Heart left ventricle (tissue), 16 donors: ENCODE measurements around the gene CIC. TPM values are rescaled to one million over a fixed set of nuclear protein-coding genes. Genes with fewer than 3 reads are reported as not detected.
A peak's percentile ranks its signal among the peaks of the same experiment; 100 is the strongest.

Experiments used
- ATAC-seq, 4 donors: fragments of 200-7000 bp; cut with Tn5 transposase; one replicate each; pipeline ENCODE4 v1.9.1; 2020 to 2022; ENCODE audit warnings: moderate library complexity in 4 of 4, mild to moderate bottlenecking in 3 of 4, moderate number of reproducible peaks in 1 of 4
- DNase-seq, 5 donors: peaks; one replicate each; pipeline ENCODE4 v3.0.0-alpha.2; 2020
- H3K27ac ChIP-seq, 12 donors: fragments of 200-600 bp; sonication (generic) in 4 of 12; one replicate each; pipeline versions ENCODE4 v1.5.0 to v1.8.0; 2016 to 2022; ENCODE audit warnings: mild to moderate bottlenecking in 2 of 12
- H3K27me3 ChIP-seq, 9 donors: fragments of 200-600 bp; sonication (generic) in 2 of 9; one replicate each; pipeline versions ENCODE4 v1.5.1 to v1.8.0; 2016 to 2022; ENCODE audit warnings: mild to moderate bottlenecking in 3 of 9
- H3K36me3 ChIP-seq, 9 donors: fragments of 200-600 bp; sonication (generic) in 2 of 9; one replicate each; pipeline versions ENCODE4 v1.5.0 to v1.8.0; 2018 to 2022; ENCODE audit warnings: mild to moderate bottlenecking in 2 of 9
- H3K4me1 ChIP-seq, 12 donors: fragments of 200-600 bp; sonication (generic) in 4 of 12; one replicate each; pipeline versions ENCODE4 v1.5.0 to v1.8.0; 2016 to 2022; ENCODE audit warnings: mild to moderate bottlenecking in 3 of 12
- H3K4me3 ChIP-seq, 12 donors: fragments of 200-600 bp; sonication (generic) in 4 of 12; one replicate each; pipeline versions ENCODE4 v1.5.0 to v1.8.0; 2017 to 2022; ENCODE audit warnings: mild to moderate bottlenecking in 9 of 12, moderate library complexity in 4 of 12
- H3K9me3 ChIP-seq, 12 donors: fragments of 200-600 bp; sonication (generic) in 4 of 12; one replicate each; pipeline versions ENCODE4 v1.5.0 to v1.8.0; 2016 to 2022; ENCODE audit warnings: mild to moderate bottlenecking in 1 of 12
- POLR2A ChIP-seq, 2 donors: fragments of 450-650 bp; IDR thresholded peaks; one replicate each; pipeline ENCODE4 v1.6.1; 2017; ENCODE audit warnings: antibody characterized with exemption in 2 of 2, mild to moderate bottlenecking in 2 of 2, moderate library complexity in 2 of 2
- WGBS, 4 donors: extraction: QIAGEN DNeasy Blood & Tissue Kit in 2 of 4; methylation state at CpG; one replicate each; pipeline versions ENCODE4 v1.1.5 to v1.1.7; 2013 to 2018; 5-methylcytosine and 5-hydroxymethylcytosine counted together
- intact Hi-C, 10 donors: fragments of 100-400 bp; cut with DNase I; formaldehyde crosslinking; loops; one replicate each; pipeline versions ENCODE4 v1.11.1 to v1.14.2; 2022
- polyA plus RNA-seq, 2 donors: library from polyadenylated mRNA; stranded (reverse); fragments of 200-250 nt; gene quantifications; one replicate each; pipeline ENCODE4 v1.2.3, GENCODE V29; 2013
- total RNA-seq, 9 donors: library from RNA; depleted of rRNA in 2 of 9; stranded (reverse); fragments of >200 nt in 2 of 9; fragmentation: NEBNext Ultra II Directional in 3 of 9; extraction: Animal tissue kit (Norgen Biotek cat#: 25700) in 3 of 9; gene quantifications; one replicate each; pipeline versions ENCODE4 v1.1.0 to v1.2.4, GENCODE V29; 2016 to 2023
- TF ChIP-seq, protein P1 (sequence below), 12 donors: fragments of 200-600 bp; sonication (generic) in 4 of 12; IDR thresholded peaks; one replicate each; pipeline versions ENCODE4 v1.5.0 to v1.8.0; 2018 to 2022; ENCODE audit warnings: antibody characterized with exemption in 12 of 12, mild to moderate bottlenecking in 5 of 12
- donor health status: ischemic (EF 13 %, LVEDD 7.1; RV severe dilation, severe dysfunction).
- donor health status: healthy with polysubstance abuse.
- donor health status: DM: no; HTN: yes; CAD: no.
- donor health status: DM: no; HTN: no; CAD: no.
- donor health status: ischemic (EF 25% LVEDD 6.9; RV normal size, moderate dysfunction).
- donor health status: ischemic (EF 25% LVEDD 5.7; RV mildly dilated, moderate dysfunction).
- donor health status: healthy.
- donor health status: DM: yes; HTN: yes; CAD: no.
- donor health status: ischemic (EF 35%, LVEDD 5.7; RV mildly dilated, moderate dysfunction).
- donor health status: nonischemic (EF 11% LVEDD 7.7; RV severe dilation, severe dysfunction).
- donor health status: DM: yes; HTN: yes; CAD: no.
- donor health status: PGD.
- donor health status: ischemic (EF 29% LVEDD 5.4; RV normal size, mild dysfunction).
- donor health status: nonischemic (EF 23%, LVEDD 6.1; RV moderate dilation, normal function).

CIC gene
- total and polyA plus RNA-seq, 11 donors = 25.5 to 54.8 (median 31.0) TPM

DNA sequence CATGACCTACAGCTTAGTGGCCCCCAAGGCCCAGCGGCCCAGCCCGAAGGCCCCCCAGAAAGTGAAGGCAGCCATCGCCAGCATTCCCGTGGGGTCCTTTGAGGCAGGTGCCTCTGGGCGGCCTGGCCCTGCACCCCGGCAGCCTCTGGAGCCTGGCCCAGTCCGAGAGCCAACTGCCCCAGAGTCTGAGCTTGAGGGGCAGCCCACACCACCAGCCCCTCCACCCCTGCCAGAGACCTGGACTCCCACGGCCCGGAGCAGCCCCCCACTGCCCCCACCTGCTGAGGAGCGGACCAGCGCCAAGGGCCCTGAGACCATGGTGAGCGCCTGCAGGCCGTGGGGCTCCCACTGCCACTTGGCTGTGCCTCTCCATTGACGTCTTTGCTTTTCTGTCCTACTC is 23.9 kb downstream of the CIC start:
- Histone ChIP-seq H3K9me3 (no peaks in the 10 kb centered on the region), H3K4me1 (no peaks in the 10 kb centered on the region), H3K4me3 (no peak overlapping the region), H3K27me3 (no peaks in the 10 kb centered on the region), H3K36me3 (peaks cover 0 to 80% (median 71%) of the 10 kb centered on the region in 9 donors), H3K27ac (no peak overlapping the region)
- intact Hi-C loops = loop anchor here in 2 of 10 donors (5.0 to 10.0 kb wide), 2 partner anchors 46 to 158 kb away; partner anchors contain the start of gene POU2F2 (in 1 of the 2)
- TF ChIP-seq, protein P1, sequence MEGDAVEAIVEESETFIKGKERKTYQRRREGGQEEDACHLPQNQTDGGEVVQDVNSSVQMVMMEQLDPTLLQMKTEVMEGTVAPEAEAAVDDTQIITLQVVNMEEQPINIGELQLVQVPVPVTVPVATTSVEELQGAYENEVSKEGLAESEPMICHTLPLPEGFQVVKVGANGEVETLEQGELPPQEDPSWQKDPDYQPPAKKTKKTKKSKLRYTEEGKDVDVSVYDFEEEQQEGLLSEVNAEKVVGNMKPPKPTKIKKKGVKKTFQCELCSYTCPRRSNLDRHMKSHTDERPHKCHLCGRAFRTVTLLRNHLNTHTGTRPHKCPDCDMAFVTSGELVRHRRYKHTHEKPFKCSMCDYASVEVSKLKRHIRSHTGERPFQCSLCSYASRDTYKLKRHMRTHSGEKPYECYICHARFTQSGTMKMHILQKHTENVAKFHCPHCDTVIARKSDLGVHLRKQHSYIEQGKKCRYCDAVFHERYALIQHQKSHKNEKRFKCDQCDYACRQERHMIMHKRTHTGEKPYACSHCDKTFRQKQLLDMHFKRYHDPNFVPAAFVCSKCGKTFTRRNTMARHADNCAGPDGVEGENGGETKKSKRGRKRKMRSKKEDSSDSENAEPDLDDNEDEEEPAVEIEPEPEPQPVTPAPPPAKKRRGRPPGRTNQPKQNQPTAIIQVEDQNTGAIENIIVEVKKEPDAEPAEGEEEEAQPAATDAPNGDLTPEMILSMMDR (IDR thresholded peaks at IDR 0.05) = no peak
- no peak for TF ChIP-seq POLR2A (IDR thresholded peaks at IDR 0.05)
- ATAC-seq = no peak
- 89 to 100% (median 93%) methylated on average over 6 to 14 of the region's 14 CpGs for WGBS, 4 donors
- DNase-seq = no peak

DNA sequence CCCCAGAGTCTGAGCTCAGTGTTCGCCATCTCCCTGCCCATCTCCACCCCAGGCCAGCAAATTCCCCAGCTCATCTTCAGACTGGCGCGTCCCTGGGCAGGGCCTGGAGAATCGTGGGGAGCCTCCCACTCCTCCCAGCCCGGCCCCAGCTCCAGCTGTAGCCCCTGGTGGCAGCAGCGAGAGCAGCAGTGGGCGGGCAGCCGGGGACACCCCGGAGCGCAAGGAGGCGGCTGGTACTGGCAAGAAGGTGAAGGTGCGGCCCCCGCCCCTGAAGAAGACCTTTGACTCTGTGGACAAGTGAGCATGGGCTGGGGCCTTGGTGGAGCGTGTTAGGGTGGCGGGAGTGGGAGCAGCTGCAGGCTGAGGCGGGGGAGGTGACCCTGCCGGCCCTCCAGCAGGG is 24.5 kb downstream of the CIC start:
- H3K36me3 ChIP-seq = peaks cover 0 to 74% (median 65%) of the 10 kb centered on the region in 9 donors
- no peaks in the 10 kb centered on the region for H3K9me3 ChIP-seq
- no peak overlapping the region for H3K27ac ChIP-seq
- H3K4me1 ChIP-seq = no peaks in the 10 kb centered on the region
- H3K4me3 ChIP-seq = no peak overlapping the region
- 82 to 88% (median 86%) methylated on average over 11 to 17 of the region's 17 CpGs for WGBS, 4 donors
- no peaks in the 10 kb centered on the region for H3K27me3 ChIP-seq
- no peak for DNase-seq
- intact Hi-C loops = loop anchor here in 2 of 10 donors (5.0 to 10.0 kb wide), 2 partner anchors 46 to 159 kb away; partner anchors contain the start of gene POU2F2 (in 1 of the 2)
- TF ChIP-seq, protein P1 (IDR thresholded peaks at IDR 0.05) = no peak
- TF ChIP-seq POLR2A (IDR thresholded peaks at IDR 0.05) = no peak
- no peak for ATAC-seq

- DNase-seq = no peak
- WGBS, 4 donors = 87 to 94% (median 91%) methylated on average over 9 to 15 of the region's 15 CpGs
- Histone ChIP-seq H3K4me3 (no peak overlapping the region), H3K27me3 (no peaks in the 10 kb centered on the region), H3K27ac (no peak overlapping the region), H3K4me1 (no peaks in the 10 kb centered on the region), H3K9me3 (no peaks in the 10 kb centered on the region), H3K36me3 (peaks cover 0 to 70% (median 61%) of the 10 kb centered on the region in 9 donors)
- TF ChIP-seq, protein P1 (IDR thresholded peaks at IDR 0.05) = no peak
- intact Hi-C loops = loop anchor here in 2 of 10 donors (5.0 to 10.0 kb wide), 2 partner anchors 47 to 159 kb away; partner anchors contain the start of gene POU2F2 (in 1 of the 2)
- ATAC-seq = no peak
Measured at GRCh38 chr19:42293948-42294347, 24.9 kb downstream of the CIC start.

DNA sequence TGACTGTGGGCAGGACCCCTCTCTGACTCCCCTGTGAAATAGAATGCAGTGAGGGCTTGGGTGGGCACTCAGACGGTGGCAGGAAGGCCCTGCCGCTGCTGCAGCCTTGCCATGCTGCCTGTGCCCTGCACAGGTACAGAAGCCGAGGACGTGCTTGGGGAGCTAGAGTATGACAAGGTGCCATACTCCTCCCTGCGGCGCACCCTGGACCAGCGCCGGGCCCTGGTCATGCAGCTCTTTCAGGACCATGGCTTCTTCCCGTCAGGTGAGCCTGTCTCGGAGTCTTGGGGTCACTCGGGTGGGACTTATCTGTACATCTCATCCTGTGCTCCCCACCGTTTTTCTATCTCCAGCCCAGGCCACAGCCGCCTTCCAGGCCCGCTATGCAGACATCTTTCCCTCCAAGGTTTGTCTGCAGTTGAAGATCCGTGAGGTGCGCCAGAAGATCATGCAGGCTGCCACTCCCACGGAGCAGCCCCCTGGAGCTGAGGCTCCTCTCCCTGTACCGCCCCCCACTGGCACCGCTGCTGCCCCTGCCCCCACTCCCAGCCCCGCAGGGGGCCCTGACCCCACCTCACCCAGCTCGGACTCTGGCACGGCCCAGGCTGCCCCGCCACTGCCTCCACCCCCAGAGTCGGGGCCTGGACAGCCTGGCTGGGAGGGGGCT is 25.6 kb downstream of the CIC start:
- H3K4me3 ChIP-seq = no peak overlapping the region
- ATAC-seq = no peak
- TF ChIP-seq, protein P1 (IDR thresholded peaks at IDR 0.05) = no peak
- intact Hi-C loops = loop anchor here in 3 of 10 donors (5.0 to 10.0 kb wide), 3 partner anchors 47 to 162 kb away; partner anchors contain the start of gene POU2F2 (in 2 of the 3)
- WGBS, 4 donors = 79 to 85% (median 80%) methylated on average over 20 to 24 of the region's 24 CpGs
- H3K27ac ChIP-seq = no peak overlapping the region
- H3K4me1 ChIP-seq = no peaks in the 10 kb centered on the region
- peak in 1 of 5 donors; percentile 17 for DNase-seq
- peaks cover 0 to 63% (median 54%) of the 10 kb centered on the region in 9 donors for H3K36me3 ChIP-seq
- no peaks in the 10 kb centered on the region for H3K27me3 ChIP-seq
- no peaks in the 10 kb centered on the region for H3K9me3 ChIP-seq
